ENCODE measurements around the gene KCNN3.
"Not testable (repeated sequence)": the region's sequence is repeated elsewhere in the genome, so short reads cannot be mapped to it uniquely, and the experiment has no call there.

The KCNN3 gene

GRCh38 chr1:154870115-154870571 lies at the start of gene KCNN3:
Gene KCNN3 (minus strand): TSS chr1:154870281. CDS start chr1:154869964, 317 bp downstream.
- Mint-ChIP-seq H3K4me3 (peak within 1 kb of the TSS; percentile 82), H3K36me3 (ENCODE audit: low read depth) (no peaks in the 10 kb centered on the region), H3K27ac (no peak within 1 kb of the TSS), H3K9me3 (no peaks in the 10 kb centered on the region), H3K27me3 (ENCODE audit: low read depth, poor library complexity) (peaks cover 59% of the 10 kb centered on the region), H3K4me1 (peaks cover 59% of the 10 kb centered on the region)
- no peak for TF ChIP-seq CTCF (IDR thresholded peaks at IDR 0.05)
- DNase-seq, result peak; percentile 99

DNA sequence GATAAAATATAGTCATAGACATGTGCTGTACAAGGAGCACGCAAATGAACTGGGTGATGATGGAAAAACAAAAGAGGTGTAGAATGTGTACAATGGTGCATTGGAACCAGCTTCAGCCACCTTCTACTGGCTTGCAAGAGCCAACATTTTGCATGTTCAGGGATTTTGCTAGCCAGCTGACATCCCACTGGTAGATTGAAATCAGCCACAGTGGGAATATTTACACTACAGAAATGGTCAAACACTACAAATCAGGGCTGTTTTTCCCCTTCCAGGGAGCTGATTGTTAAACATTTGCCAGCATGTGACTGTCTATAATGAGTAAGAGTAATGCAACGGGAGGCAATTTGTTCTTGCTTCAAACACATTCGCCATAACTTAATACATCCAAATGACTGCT lies 43.2 kb upstream of the KCNN3 start:
- no peak for TF ChIP-seq CTCF (IDR thresholded peaks at IDR 0.05)
- no peaks in the 10 kb centered on the region for H3K4me1 Mint-ChIP-seq
- no peak for DNase-seq
- H3K27ac Mint-ChIP-seq, result no peak overlapping the region
- H3K36me3 Mint-ChIP-seq (ENCODE audit: low read depth), result peaks cover 7% of the 10 kb centered on the region
- peaks cover 20% of the 10 kb centered on the region for H3K27me3 Mint-ChIP-seq (ENCODE audit: low read depth, poor library complexity)
- peaks cover 17% of the 10 kb centered on the region for H3K9me3 Mint-ChIP-seq
- H3K4me3 Mint-ChIP-seq, result no peak overlapping the region

DNA sequence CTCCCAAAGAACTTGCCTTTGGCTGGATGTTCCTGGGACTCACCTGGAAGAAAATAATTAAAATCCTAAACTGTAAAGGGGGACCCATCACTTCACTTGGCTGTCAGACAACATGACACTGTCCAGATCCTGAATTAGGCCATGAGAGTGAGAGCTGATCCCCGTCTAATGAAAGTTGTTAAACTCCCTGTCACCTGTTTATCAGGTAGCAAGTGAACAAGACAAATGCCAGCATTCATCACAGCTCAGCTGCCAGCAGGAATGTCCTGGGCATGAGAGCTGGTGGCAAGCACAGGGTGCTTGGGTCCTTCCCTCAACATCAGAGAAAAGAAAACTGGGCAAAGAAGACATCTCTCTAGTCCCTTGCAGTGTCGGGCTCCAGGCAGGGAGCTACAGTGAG lies 42.7 kb upstream of the KCNN3 start:
- peaks cover 22% of the 10 kb centered on the region for H3K9me3 Mint-ChIP-seq
- H3K27me3 Mint-ChIP-seq (ENCODE audit: low read depth, poor library complexity), result peaks cover 20% of the 10 kb centered on the region
- no peak for DNase-seq
- H3K4me3 Mint-ChIP-seq, result no peak overlapping the region
- H3K4me1 Mint-ChIP-seq, result no peaks in the 10 kb centered on the region
- H3K36me3 Mint-ChIP-seq (ENCODE audit: low read depth), result peaks cover 10% of the 10 kb centered on the region
- no peak for TF ChIP-seq CTCF (IDR thresholded peaks at IDR 0.05)
- no peak overlapping the region for H3K27ac Mint-ChIP-seq

- Mint-ChIP-seq H3K9me3 (peaks cover 28% of the 10 kb centered on the region), H3K4me1 (no peaks in the 10 kb centered on the region), H3K36me3 (ENCODE audit: low read depth) (peaks cover 12% of the 10 kb centered on the region), H3K4me3 (no peak overlapping the region), H3K27me3 (ENCODE audit: low read depth, poor library complexity) (peaks cover 20% of the 10 kb centered on the region), H3K27ac (no peak overlapping the region)
- no peak for TF ChIP-seq CTCF (IDR thresholded peaks at IDR 0.05)
- no peak for DNase-seq
Observed at GRCh38 chr1:154911691-154912550, 41.8 kb upstream of the KCNN3 start.

DNA sequence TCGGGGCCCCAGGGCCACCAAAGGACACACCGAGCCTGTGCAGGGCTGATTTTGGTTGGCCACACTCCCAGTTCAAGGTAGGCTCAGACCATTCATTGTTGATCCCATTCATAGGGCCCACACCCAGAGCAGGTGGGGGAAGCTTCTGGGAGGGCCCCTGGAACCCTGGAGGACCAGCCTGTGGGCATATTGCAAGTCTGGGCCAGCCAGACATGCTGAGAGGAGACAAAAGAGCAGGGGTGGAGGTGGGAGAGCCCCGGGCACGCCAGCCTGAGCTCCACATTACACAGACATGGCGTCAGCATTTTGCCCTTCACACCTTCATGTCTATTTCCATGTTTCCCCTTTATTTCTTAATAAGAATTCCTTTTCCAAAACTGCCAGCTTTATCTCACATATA lies 40.8 kb upstream of the KCNN3 start:
- Mint-ChIP-seq H3K27ac (no peak overlapping the region), H3K9me3 (peaks cover 25% of the 10 kb centered on the region), H3K4me1 (no peaks in the 10 kb centered on the region), H3K4me3 (no peak overlapping the region), H3K27me3 (ENCODE audit: low read depth, poor library complexity) (peaks cover 20% of the 10 kb centered on the region), H3K36me3 (ENCODE audit: low read depth) (peaks cover 5% of the 10 kb centered on the region)
- no peak for DNase-seq
- no peak for TF ChIP-seq CTCF (IDR thresholded peaks at IDR 0.05)

DNA sequence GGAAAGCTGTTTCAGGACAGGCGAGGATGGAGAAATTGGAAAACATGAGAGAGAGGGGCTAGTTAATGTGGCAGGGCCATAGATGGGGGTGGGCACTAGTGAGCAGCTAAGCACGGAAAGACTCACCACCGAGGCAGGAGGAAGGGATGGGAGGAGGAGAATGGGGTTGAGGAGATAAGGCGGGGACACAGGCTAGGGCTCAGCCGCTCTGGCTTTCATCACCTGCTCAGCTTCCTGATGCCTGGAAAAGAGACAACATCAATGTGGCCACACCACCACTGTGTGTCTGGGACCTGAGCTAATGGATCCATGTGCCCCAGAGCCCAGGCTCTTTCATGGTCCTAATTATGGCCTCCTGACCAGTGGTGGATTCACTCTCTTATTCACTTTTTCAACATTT lies 38.9 kb upstream of the KCNN3 start:
- no peak for TF ChIP-seq CTCF (IDR thresholded peaks at IDR 0.05)
- DNase-seq, result no peak
- H3K27ac Mint-ChIP-seq, result no peak overlapping the region
- peaks cover 5% of the 10 kb centered on the region for H3K36me3 Mint-ChIP-seq (ENCODE audit: low read depth)
- no peak overlapping the region for H3K4me3 Mint-ChIP-seq
- H3K4me1 Mint-ChIP-seq, result no peaks in the 10 kb centered on the region
- peaks cover 25% of the 10 kb centered on the region for H3K9me3 Mint-ChIP-seq
- H3K27me3 Mint-ChIP-seq (ENCODE audit: low read depth, poor library complexity), result peaks cover 13% of the 10 kb centered on the region

DNA sequence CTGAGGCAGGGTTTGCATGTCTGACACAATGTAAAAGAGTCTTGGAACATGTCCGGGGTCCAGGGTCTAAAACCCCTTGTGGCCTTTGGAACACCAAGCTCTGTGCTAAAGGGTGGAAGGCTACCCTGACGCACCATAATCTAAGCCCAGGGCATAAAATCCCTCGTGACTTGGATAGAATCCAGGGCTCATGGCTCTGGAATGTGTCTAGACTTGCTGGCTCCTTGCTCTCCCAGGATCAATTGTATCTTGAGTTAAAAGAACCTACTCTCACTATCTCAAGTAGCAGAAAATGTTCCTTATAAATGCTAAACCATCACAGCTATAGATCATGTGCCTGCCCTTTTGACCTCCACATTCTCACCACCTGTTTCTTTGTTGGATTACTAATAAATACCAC lies 38.0 kb upstream of the KCNN3 start:
- not testable (repeated sequence) for H3K27ac Mint-ChIP-seq; DNase-seq; H3K36me3 Mint-ChIP-seq (ENCODE audit: low read depth); H3K27me3 Mint-ChIP-seq (ENCODE audit: low read depth, poor library complexity); H3K4me1 Mint-ChIP-seq; H3K4me3 Mint-ChIP-seq
- peaks cover 25% of the 10 kb centered on the region for H3K9me3 Mint-ChIP-seq
